GM19397 (cell line): ENCODE measurements around the gene FASN.

ENCODE experiments used
- ATAC-seq: cut with Tn5 transposase; IDR thresholded peaks from one replicate; pipeline ENCODE4 v1.9.1; 2021; ENCODE audit warnings: mild to moderate bottlenecking, moderate library complexity; ENCODE audit not compliant: unreplicated experiment

FASN gene

DNA sequence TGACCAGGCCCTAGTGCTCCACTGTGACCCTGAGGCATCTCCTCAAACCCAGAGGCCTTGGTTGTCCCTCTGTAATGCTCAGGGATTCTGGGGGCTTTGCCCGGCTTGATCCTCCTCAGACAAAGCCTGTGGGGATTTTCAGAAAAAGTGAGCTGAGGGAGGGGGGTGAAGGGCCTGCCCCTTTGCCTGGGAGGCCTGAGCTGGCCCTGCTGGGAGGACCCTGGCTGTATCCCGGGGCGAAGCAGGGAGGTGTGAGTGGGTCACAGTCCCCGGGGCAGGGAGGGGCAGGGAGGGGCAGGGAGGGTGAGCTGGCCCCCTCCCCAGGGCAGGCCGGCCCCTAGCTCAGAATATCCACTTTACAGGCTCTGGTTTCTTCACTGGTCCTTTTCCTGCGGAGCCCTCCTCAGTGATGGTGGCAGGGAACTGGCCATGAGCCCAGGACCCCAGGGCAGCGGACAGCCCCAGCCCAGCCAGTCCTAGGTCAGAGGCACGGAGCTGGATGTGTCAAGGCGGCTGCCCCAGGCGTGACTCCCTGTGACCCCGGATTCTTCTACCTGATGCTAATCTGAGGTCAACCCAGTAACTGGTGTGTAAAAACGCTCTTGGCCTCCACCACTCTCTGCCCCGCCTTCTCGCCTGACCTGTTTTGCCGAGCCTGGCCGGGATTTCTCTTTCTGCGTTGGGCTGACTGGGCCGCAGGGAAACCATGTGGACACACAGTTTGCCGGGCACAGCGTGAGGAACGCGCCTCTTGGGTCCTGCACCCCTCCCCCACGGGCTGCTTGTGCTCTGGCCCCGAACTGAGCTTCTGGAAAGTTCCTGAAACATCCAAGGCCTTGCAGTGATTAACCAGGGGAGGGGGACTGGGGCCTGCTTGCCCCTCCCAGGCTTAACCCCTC lies 5.8 kb upstream of the FASN start:
- ATAC-seq = no peak

DNA sequence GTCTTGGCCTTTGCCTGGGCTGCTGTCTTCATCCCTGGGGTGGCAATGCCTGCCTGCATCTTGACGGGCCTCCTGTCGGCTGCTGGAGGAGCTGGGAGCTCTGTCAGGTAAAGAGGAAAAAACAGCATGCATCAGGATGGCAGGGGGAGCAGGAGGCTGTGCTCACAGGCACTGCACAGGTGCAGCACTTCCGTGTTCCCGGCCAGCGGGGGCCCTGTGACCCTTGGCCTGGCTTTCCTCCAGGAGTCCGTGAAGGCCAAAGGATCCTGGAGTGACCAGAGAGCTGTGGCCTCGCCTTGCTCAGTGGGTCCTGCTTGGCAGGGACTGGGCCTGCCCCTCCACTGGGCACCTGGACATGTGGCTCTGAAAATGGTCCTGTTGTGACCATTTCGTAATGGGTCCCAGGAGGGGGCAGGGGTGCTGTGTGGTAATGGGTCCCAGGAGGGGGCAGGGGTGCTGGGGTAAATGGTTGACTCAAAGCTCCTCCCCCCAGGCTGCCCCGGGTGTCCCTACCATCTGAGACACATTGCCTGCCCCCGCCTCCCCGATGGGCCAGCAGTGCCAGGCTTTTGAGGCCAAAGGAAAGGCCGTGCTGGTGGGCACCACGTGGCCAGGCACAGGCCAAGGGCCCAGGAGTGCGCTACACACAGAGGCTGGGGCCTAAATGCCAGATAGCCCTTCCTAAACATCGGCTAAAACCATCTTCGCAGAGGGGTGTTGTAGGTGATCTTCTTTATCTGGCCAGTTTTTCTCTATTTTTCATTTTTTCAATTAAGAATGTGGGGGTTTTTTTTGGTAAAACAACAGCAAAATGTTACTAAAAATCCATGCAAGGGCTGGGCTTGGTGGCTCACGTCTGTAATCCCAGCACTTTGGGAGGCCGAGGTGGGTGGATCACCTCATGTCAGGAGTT lies 4.0 kb upstream of the FASN start:
- no peak for ATAC-seq

DNA sequence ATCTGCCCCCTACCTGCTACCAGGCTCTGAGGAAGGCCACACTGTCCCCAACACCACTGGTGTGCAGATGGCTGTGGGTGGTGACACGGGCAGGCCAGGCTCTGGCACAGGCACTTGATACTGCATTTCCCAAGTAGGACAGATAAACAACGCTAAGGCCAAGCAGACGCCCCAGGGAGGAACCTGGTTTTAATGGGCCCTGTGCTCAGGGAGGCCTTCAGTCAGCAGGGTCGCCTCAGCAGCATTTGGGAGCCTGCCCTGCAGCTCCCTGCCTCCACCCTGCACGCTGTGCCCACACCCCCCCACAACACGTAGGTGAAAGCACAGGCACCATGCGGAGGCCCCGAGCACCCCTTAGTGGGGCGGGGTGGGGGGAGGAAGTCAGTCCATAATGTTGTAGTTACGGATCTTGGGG lies 3.3 kb upstream of the FASN start:
- ATAC-seq = no peak

GRCh38 chr17:82100502-82101298 lies 2.7 kb upstream of the FASN start:
- ATAC-seq = no peak

DNA sequence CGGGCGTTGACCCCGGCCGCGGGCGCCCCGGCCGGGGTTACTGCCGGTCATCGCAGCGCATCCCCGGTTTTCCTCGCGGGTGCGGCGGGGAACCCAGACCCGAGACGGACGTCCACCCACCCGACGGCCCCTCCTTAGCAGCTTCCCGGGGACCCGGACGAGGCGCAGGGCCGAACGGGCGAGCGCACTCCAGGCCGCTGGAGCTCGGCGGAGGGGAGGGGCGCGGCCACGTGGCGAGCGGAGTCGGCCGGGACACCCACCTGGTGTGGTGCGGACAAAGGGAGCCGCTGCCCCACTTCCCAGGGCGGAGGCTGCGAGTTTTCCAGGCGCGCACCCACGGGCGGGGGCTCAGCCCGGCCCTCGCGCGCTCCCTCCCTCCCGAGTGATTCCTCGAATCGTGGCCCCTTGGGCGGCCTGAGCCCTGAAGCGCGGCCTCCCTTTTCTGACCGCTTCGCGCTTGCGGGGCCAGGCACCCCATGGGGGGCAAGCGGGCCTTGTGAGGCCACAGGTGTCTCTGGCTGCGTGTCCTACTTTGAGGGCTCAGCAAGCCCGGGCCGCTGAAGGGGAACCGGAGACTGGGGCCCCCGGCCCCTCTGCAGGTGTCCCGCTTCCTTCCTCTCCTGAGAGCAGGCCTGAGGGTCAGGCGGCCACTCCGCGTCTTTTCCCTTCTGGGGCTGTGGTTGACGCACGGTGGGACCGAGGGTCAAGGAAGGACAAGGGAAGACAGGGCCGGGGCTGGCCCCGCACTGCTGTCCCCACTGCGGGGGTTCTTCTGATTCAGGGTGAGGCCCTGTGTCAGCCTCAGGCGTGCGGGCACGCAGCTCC lies 1.1 kb upstream of the FASN start:
- ATAC-seq = peak; percentile 2

- ATAC-seq = no peak
Observed at GRCh38 chr17:82097919-82098168, 192 bp downstream of the FASN start.

DNA sequence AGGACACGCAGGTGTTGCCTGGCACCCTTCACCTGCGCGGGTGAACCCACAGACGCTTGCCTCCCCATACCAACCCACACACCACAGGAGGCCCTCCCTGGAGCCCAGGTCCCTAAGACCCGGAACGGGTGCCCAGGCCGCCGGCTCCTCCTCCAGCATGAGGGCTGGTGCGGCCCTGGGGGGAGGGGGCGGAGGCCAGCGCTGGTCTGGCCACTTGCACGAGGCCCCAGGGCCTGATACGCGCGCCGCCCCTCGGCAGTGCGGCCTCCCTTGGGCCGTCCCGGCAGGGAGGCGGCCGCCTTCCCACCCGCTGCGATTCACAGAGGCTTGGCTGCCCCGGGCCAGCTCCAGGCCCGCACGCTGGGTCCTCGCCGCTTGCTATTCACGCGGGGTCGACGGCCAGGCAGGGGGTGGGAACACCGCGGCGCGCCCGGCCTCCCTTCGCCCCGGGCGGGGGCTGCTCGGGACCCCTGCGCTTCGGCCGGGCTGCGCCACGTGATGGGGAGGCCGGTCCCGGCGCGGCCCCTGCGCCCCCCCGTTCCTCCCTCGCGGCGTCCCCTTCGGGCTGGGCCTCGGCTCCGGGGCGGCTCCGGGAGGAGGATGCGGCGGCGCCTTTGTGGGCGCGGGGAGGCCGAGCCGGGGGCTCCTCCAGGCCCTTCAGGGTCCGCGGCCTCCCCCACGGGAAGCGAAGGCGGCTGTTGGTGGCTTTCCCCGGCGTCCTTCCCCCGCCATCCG lies 685 bp downstream of the FASN start:
- peak; percentile 1 for ATAC-seq

DNA sequence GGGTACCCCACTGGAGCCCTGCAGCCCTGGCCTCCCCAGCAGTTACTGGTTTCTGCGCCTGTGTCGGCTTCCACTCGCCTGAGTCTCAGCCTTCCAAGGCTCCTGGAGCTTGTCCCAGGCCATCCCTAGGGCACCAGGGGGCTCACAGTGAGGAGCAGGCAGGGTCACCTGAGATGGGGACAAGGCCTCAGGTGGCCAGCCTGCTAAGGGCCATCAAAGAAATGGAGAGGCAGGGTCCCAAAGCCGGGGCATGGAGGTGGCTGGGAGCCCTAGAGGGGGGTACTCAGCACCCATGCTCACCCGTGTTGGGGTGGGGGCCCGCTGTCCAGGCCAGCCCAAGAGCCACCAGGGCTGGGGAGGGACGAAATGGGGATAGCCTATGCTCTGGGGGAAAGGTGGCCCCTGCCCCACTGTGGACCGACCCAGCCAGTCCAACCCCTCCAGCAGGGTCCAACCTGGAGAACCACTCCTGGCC lies 1.3 kb downstream of the FASN start:
- ATAC-seq = no peak

- ATAC-seq = no peak
Observed at GRCh38 chr17:82095777-82096708, 2.0 kb downstream of the FASN start.

GRCh38 chr17:82094931-82095776 lies 2.9 kb downstream of the FASN start:
- no peak for ATAC-seq

DNA sequence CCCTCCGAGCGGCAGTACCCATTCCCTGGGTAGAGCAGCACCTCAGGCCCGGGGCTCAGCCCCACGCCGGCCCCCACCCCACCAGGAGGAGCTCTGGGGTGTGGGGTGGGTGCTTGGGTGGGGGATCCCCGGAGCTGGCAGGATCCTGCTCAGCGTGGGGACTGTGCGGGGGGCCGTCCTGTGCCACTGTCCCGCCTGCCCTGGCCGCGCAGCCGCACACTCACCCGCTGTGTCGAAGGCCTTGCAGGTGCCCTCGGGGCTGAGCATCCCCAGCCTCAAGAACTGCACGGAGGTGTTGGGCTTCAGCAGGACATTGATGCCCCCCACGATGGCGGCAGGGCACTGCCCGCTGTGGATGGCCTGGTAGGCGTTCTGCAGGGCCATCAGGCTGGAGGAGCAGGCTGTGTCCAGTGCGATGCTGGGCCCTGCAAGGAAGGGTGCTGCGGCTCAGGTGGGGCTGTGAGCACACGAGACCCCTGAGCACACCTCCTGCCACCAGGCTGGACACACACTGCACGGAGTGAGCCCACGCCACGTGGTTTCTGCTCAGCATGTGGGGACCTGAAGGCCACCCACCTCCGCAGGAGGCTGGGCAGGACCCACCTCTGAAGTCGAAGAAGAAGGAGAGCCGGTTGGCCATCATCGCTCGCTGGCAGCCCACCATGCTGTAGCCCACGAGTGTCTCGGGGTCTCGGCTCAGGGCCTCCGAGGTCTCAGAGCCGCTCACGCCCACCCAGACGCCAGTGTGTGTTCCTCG lies 4.9 kb downstream of the FASN start:
- no peak for ATAC-seq

DNA sequence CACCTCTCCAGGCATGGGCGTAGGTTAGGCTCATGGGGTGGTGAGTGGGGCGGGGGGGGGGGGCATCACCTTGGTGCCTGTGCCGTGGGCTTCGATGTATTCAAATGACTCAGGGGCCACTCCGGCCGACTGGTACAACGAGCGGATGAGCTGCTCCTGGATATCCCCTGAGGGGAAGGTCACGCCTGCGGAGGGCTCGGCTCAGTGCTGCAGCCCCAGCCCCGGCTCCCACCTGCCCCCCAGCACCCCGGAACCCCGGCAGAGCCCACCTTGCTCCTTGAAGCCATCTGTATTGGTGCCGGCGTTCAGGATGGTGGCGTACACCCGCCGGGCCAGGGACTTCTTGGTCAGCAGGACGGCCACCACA lies 5.4 kb downstream of the FASN start:
- no peak for ATAC-seq

DNA sequence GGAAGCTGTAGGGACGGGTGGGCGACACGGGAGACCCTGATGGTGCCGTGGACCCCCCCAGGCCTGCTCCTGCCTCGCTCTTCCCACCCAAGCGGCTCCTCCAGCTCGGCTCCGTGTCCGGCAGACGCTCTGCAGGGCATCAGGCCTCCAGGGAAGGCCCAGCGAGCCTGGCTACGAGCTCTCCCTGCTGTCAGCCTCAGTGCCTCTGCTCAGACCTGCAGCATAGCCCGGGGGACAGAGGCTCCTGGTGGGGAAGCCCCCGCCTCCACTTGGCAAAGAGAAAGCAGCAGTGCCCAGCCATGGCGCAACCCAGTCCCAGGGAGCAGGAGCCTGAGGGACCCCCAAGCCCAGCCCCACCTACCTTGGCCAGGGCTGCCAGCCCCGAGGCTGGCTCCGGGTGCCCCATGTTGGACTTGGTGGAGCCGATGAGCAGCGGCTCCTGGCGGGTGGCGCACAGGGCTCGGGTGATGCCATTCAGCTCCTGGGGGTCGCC lies 5.9 kb downstream of the FASN start:
- no peak for ATAC-seq

- ATAC-seq = no peak
Observed at GRCh38 chr17:82091264-82092066, 6.6 kb downstream of the FASN start.

DNA sequence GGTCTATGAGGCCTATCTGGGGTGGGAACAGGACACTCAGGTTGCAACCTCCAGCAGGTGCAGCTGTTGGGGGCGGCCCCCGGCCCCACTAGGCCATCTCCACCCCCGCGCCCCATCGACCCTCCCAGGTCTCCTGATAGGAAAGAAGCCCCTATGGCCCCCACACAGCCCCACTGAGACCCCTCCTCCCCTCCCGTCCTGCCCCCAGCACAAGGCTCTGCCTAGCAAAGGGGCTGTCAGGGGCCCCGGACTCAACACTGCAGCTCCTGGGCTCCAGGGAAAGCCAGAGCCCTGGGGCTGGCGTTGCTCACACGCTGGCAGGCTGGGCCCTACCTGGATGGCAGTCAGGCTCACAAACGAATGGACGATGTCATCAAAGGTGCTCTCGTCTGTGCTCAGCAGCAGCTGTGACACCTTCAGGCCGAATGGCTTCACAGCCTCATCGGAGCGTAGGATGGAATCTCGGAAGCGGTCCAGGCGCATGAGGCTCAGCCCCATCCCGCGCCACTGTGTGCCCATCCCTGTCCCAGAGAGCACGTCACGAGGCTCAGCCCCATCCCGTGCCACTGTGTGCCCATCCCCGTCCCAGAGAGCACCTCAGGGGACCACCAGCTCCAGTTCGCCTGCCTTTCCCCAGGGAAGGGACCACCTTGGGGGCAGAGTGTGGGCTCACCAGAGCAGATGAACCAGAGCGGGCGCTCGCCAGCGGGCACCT lies 7.3 kb downstream of the FASN start:
- no peak for ATAC-seq
